Epithelial cell of esophagus (primary cell): ENCODE data around the gene CCDC102B.

ENCODE experiments used
- DNase-seq: peaks from one replicate; pipeline ENCODE4 v3.0.0; 2010; ENCODE audit warnings: low read depth
- H3K4me3 ChIP-seq: 2 replicates; pipeline ENCODE4 v1.5.1; 2011; ENCODE audit warnings: mild to moderate bottlenecking, low read length, control low read depth
- TF ChIP-seq, protein P1 (sequence below): IDR thresholded peaks from 2 replicates; pipeline ENCODE4 v1.5.1; 2011; ENCODE audit warnings: low read depth, mild to moderate bottlenecking, low read length, control low read depth, inconsistent platforms; ENCODE audit not compliant: insufficient read depth; ENCODE audit errors: missing control alignments

The CCDC102B gene

GRCh38 chr18:68797871-68798270 is at the start of gene CCDC102B:
Gene CCDC102B (plus strand): TSS chr18:68798080. CDS start chr18:68836764, 38,684 bp downstream.
- TF ChIP-seq, protein P1, sequence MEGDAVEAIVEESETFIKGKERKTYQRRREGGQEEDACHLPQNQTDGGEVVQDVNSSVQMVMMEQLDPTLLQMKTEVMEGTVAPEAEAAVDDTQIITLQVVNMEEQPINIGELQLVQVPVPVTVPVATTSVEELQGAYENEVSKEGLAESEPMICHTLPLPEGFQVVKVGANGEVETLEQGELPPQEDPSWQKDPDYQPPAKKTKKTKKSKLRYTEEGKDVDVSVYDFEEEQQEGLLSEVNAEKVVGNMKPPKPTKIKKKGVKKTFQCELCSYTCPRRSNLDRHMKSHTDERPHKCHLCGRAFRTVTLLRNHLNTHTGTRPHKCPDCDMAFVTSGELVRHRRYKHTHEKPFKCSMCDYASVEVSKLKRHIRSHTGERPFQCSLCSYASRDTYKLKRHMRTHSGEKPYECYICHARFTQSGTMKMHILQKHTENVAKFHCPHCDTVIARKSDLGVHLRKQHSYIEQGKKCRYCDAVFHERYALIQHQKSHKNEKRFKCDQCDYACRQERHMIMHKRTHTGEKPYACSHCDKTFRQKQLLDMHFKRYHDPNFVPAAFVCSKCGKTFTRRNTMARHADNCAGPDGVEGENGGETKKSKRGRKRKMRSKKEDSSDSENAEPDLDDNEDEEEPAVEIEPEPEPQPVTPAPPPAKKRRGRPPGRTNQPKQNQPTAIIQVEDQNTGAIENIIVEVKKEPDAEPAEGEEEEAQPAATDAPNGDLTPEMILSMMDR = no peak
- H3K4me3 ChIP-seq = no peak within 1 kb of the TSS
- DNase-seq = no peak

- TF ChIP-seq, protein P1 = no peak
- no peak for DNase-seq
- H3K4me3 ChIP-seq = no peak overlapping the region
Observed at GRCh38 chr18:68757126-68757525, 40.8 kb upstream of the CCDC102B start.

GRCh38 chr18:68759308-68759707 is 38.6 kb upstream of the CCDC102B start:
- no peak for DNase-seq
- no peak overlapping the region for H3K4me3 ChIP-seq
- TF ChIP-seq, protein P1 = no peak

- H3K4me3 ChIP-seq = no peak overlapping the region
- DNase-seq = peak; percentile 54
Observed at GRCh38 chr18:68763083-68763482, 34.8 kb upstream of the CCDC102B start.

DNA sequence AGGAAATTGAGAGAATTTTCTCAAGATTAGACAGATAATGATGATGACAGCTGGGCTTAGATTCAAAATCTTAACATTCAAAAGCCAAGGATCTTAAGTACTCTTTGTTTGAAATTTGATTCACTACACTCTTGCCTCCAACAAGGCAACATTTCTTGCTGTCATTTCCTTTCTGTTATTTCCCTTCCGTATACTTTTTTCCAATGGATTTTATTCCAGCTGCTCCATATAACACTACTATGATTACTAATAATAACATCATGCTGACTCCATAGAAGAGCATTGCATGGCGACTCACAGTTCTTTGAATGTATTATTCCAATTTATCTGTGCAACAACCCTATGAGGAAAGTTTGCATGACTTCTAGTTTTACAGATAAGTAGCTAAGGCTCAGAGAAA is 33.9 kb upstream of the CCDC102B start:
- no peak overlapping the region for H3K4me3 ChIP-seq
- TF ChIP-seq, protein P1 = no peak
- DNase-seq = peak; percentile 54

More at GRCh38 chr18:68763083-68763482, 34.8 kb upstream of the CCDC102B start:
- TF ChIP-seq, protein P1 = no peak

- H3K4me3 ChIP-seq = no peak overlapping the region
- no peak for DNase-seq
- TF ChIP-seq, protein P1 = no peak
Observed at GRCh38 chr18:68766433-68766832, 31.4 kb upstream of the CCDC102B start.

- peak; percentile 50 for DNase-seq
- H3K4me3 ChIP-seq = no peak overlapping the region
- TF ChIP-seq, protein P1 = no peak
Observed at GRCh38 chr18:68769461-68769860, 28.4 kb upstream of the CCDC102B start.
